A673 (cell line): ENCODE results near the gene ACKR2. TPM values are rescaled to one million over a fixed set of nuclear protein-coding genes. Genes with fewer than 3 reads are reported as not detected.

Source experiments
- BruUV-seq: library from RNA; stranded (reverse); fragments of 400-500 nt; replicated peaks from 2 replicates; lab custom pipeline; 2021; lab: Mats Ljungman, UMichigan
- CTCF ChIA-PET: fragments of 300-600 bp; sonication (Branson Sonifier 250); formaldehyde crosslinking; loops from one replicate; lab custom pipeline; 2022; ENCODE audit warnings: antibody characterized with exemption; lab: Charles Lee
- POLR2A ChIA-PET: fragments of 300-600 bp; sonication (Branson Sonifier 250); formaldehyde crosslinking; loops from one replicate; lab custom pipeline; 2022; ENCODE audit warnings: antibody characterized with exemption; ENCODE audit not compliant: low non-redundant PET; lab: Charles Lee
- DNase-seq: peaks from one replicate; pipeline ENCODE4 v3.0.0-alpha.2; 2015; ENCODE audit warnings: low spot score
- H3K27ac ChIP-seq: fragments of 200-600 bp; sonication (generic); 2 replicates; pipeline ENCODE4 v1.5.1; 2016; ENCODE audit warnings: mixed run types, low read depth, mild to moderate bottlenecking, mixed read lengths, antibody characterized with exemption, low read length; ENCODE audit not compliant: poor library complexity, severe bottlenecking
- H3K27me3 ChIP-seq: fragments of 200-600 bp; sonication (generic); replicated peaks from 2 replicates; pipeline ENCODE4 v1.6.1; 2017; ENCODE audit warnings: mixed run types, low read depth, mild to moderate bottlenecking, mixed read lengths, antibody characterized with exemption, low read length; ENCODE audit not compliant: insufficient read depth, poor library complexity
- H3K36me3 ChIP-seq: fragments of 200-600 bp; sonication (generic); 2 replicates; pipeline ENCODE4 v1.6.1; 2016; ENCODE audit warnings: mixed run types, mild to moderate bottlenecking, mixed read lengths, antibody characterized with exemption, low read length; ENCODE audit not compliant: insufficient read depth, poor library complexity, severe bottlenecking
- H3K4me1 ChIP-seq: fragments of 200-600 bp; sonication (generic); 2 replicates; pipeline ENCODE4 v1.6.1; 2017; ENCODE audit warnings: mixed run types, mild to moderate bottlenecking, mixed read lengths, antibody characterized with exemption, low read length; ENCODE audit not compliant: insufficient read depth, poor library complexity, severe bottlenecking
- H3K4me3 ChIP-seq: fragments of 200-600 bp; sonication (generic); 2 replicates; pipeline ENCODE4 v1.5.1; 2016; ENCODE audit warnings: low read depth, mixed run types, mild to moderate bottlenecking, mixed read lengths, low read length; ENCODE audit not compliant: poor library complexity, severe bottlenecking
- H3K9me3 ChIP-seq: fragments of 200-600 bp; sonication (generic); 2 replicates; pipeline ENCODE4 v1.6.1; 2016; ENCODE audit warnings: mixed run types, low read depth, mild to moderate bottlenecking, mixed read lengths, antibody characterized with exemption, low read length; ENCODE audit not compliant: poor library complexity, severe bottlenecking
- EZH2 ChIP-seq: fragments of 200-600 bp; sonication (generic); IDR thresholded peaks from 2 replicates; pipeline ENCODE4 v1.6.1; 2017; ENCODE audit warnings: borderline replicate concordance, low read depth, mild to moderate bottlenecking, mixed read lengths, antibody characterized with exemption, low read length; ENCODE audit not compliant: poor library complexity, severe bottlenecking
- intact Hi-C: fragments of 100-400 bp; cut with micrococcal nuclease; formaldehyde crosslinking; loops from one replicate; pipeline ENCODE4 v1.10.0; 2022; ENCODE audit not compliant: unreplicated experiment
- total RNA-seq: library from RNA; stranded (reverse); gene quantifications from 2 replicates; pipeline ENCODE4 v1.2.3, GENCODE V29; 2021
- TF ChIP-seq, protein P1 (sequence below): fragments of 300-800, 200-600 bp; sonication (generic); conservative IDR thresholded peaks from 2 replicates; pipeline ENCODE4 v1.5.1; 2017; ENCODE audit warnings: low read depth, mild to moderate bottlenecking, antibody characterized with exemption, low read length, moderate library complexity, mixed read lengths

The ACKR2 gene
- total RNA-seq, 1 experiment from 2014 or later: not detected

DNA sequence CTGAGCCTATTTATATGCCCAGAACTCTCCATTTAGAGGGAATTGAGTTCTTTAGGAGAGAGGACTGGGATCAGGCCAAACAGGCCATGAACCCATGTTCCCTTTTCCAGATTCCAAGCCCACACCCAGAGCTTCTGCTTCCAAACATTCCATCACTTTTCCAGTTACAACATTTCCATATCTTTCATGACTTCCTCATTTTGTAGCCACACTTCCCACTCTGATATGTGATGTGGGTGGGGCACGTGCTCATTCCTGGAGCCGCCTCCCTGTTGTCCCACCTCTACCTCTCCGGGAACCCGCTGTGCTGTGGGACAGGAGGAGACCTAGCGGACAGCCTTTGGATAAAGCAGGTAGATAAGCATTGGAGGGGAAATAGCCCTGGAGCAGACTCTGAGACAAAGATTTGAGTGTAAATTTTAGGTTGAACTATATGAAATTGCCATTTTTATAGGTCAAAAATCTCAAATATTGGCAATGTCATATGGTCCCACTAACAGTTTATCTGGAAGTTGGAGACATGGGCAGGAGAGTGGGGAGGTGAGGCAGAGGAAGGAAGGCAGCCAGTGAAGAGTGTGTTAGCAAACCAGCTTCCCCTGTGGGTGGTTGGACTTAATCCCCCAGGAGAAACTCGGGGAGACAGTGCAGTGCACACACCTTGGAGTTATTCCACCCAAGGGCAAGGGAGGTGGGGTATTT, 34.6 kb downstream of the ACKR2 start:
- no TSS peak for BruUV-seq
- CTCF ChIA-PET: no interaction called here

DNA sequence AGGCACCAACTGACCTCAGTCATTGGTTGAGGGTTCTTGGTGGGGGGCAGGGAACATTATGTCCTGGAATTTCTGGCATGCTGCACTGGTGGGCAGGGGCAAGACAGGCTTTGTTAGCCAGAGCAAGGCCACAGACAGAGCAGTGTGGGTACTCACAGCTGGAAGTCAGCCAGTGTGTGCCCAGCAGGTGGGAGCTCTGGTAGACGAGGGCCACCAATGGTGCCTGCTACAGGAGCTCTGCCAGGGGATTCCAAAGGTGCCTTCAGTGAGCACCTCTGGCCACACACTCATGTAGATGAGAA, 35.1 kb downstream of the ACKR2 start:
- ChIA-PET POLR2A (no interaction called here), CTCF (no interaction called here)
- Histone ChIP-seq H3K4me1 (no peaks in the 10 kb centered on the region), H3K4me3 (no peak overlapping the region), H3K36me3 (no peaks in the 10 kb centered on the region), H3K27ac (no peak overlapping the region), H3K27me3 (no peaks in the 10 kb centered on the region), H3K9me3 (no peaks in the 10 kb centered on the region)
- TF ChIP-seq EZH2: no peak
- TF ChIP-seq, protein P1, sequence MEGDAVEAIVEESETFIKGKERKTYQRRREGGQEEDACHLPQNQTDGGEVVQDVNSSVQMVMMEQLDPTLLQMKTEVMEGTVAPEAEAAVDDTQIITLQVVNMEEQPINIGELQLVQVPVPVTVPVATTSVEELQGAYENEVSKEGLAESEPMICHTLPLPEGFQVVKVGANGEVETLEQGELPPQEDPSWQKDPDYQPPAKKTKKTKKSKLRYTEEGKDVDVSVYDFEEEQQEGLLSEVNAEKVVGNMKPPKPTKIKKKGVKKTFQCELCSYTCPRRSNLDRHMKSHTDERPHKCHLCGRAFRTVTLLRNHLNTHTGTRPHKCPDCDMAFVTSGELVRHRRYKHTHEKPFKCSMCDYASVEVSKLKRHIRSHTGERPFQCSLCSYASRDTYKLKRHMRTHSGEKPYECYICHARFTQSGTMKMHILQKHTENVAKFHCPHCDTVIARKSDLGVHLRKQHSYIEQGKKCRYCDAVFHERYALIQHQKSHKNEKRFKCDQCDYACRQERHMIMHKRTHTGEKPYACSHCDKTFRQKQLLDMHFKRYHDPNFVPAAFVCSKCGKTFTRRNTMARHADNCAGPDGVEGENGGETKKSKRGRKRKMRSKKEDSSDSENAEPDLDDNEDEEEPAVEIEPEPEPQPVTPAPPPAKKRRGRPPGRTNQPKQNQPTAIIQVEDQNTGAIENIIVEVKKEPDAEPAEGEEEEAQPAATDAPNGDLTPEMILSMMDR: no peak
- DNase-seq: no peak
- intact Hi-C loops: no loop called here
- BruUV-seq: no TSS peak

More for the DNA sequence above, 34.6 kb downstream of the ACKR2 start:
- no peaks in the 10 kb centered on the region for H3K4me1 ChIP-seq
- H3K9me3 ChIP-seq: no peaks in the 10 kb centered on the region
- POLR2A ChIA-PET: no interaction called here
- H3K4me3 ChIP-seq: no peak overlapping the region
- H3K36me3 ChIP-seq: no peaks in the 10 kb centered on the region
- intact Hi-C loops: no loop called here
- no peaks in the 10 kb centered on the region for H3K27me3 ChIP-seq
- H3K27ac ChIP-seq: no peak overlapping the region
- no peak for DNase-seq
- TF ChIP-seq EZH2: no peak
- TF ChIP-seq, protein P1: no peak

DNA sequence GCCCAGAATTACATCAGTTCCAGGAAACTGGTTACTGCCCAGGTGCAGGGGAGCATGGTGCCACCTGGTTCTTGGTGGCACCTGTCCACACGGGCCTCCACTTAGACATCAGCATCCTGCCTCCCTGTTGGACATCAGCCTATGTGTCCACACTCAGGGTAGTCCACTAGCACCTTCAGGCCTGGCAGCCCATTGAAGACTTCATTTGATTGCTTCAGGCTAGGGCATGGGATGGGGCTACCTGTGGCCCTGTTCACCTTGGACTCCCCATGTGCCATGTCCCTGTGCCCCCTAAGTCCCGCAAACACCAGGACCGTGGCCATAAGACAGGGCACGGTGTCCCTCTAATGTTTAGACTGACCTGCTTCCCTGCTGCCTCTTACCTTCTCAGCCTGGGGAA, 35.6 kb downstream of the ACKR2 start:
- intact Hi-C loops: no loop called here
- ChIA-PET CTCF (no interaction called here), POLR2A (no interaction called here)
- Histone ChIP-seq H3K27me3 (no peaks in the 10 kb centered on the region), H3K27ac (no peak overlapping the region), H3K36me3 (no peaks in the 10 kb centered on the region), H3K4me1 (no peaks in the 10 kb centered on the region), H3K4me3 (no peak overlapping the region), H3K9me3 (no peaks in the 10 kb centered on the region)
- DNase-seq: no peak
- no TSS peak for BruUV-seq
- TF ChIP-seq, protein P1: no peak
- no peak for TF ChIP-seq EZH2
